Cerebellar cortex (tissue), 1 donor: ENCODE data around the gene TF.
"Not testable (repeated sequence)": the region's sequence is repeated elsewhere in the genome, so short reads cannot be mapped to it uniquely, and the experiment has no call there.

Source experiments
- DNase-seq: peaks from one replicate; pipeline ENCODE4 v3.0.0-alpha.2; 2015; ENCODE audit warnings: low spot score

The TF gene

GRCh38 chr3:133745981-133746711 lies at the start of gene TF:
Gene TF, plus strand, starts transcription at chr3:133746393. Its CDS starts 48 bp downstream, at chr3:133746441.
- DNase-seq: peak; percentile 11

GRCh38 chr3:133697960-133698359 lies 48.2 kb upstream of the TF start:
- no peak for DNase-seq

- no peak for DNase-seq
Observed at GRCh38 chr3:133699467-133699866, 46.7 kb upstream of the TF start.

GRCh38 chr3:133699903-133700302 lies 46.3 kb upstream of the TF start:
- DNase-seq: no peak

- DNase-seq: no peak
Observed at GRCh38 chr3:133700351-133700750, 45.8 kb upstream of the TF start.

GRCh38 chr3:133701435-133702358 lies 44.5 kb upstream of the TF start:
- DNase-seq: no peak

GRCh38 chr3:133703915-133704314 lies 42.3 kb upstream of the TF start:
- no peak for DNase-seq

- DNase-seq: no peak
Observed at GRCh38 chr3:133706033-133706432, 40.2 kb upstream of the TF start.

GRCh38 chr3:133709139-133709750 lies 36.9 kb upstream of the TF start:
- no peak for DNase-seq

- no peak for DNase-seq
Observed at GRCh38 chr3:133711013-133711412, 35.2 kb upstream of the TF start.

- DNase-seq: no peak
Observed at GRCh38 chr3:133712017-133712416, 34.2 kb upstream of the TF start.

- no peak for DNase-seq
Observed at GRCh38 chr3:133713347-133713746, 32.8 kb upstream of the TF start.

GRCh38 chr3:133717424-133717823 lies 28.8 kb upstream of the TF start:
- no peak for DNase-seq

- no peak for DNase-seq
Observed at GRCh38 chr3:133722935-133723334, 23.3 kb upstream of the TF start.

GRCh38 chr3:133730993-133731392 lies 15.2 kb upstream of the TF start:
- DNase-seq: no peak

- DNase-seq: not testable (repeated sequence)
Observed at GRCh38 chr3:133732231-133732630, 14.0 kb upstream of the TF start.

GRCh38 chr3:133733226-133733625 lies 13.0 kb upstream of the TF start:
- no peak for DNase-seq

GRCh38 chr3:133734305-133734704 lies 11.9 kb upstream of the TF start:
- no peak for DNase-seq

- DNase-seq: no peak
Observed at GRCh38 chr3:133742351-133743091, 3.7 kb upstream of the TF start.

- DNase-seq: no peak
Observed at GRCh38 chr3:133744241-133744640, 2.0 kb upstream of the TF start.

- DNase-seq: peak; percentile 8
Observed at GRCh38 chr3:133745108-133745507, 1.1 kb upstream of the TF start.

- no peak for DNase-seq
Observed at GRCh38 chr3:133746712-133747066, 496 bp downstream of the TF start.
